Sigmoid colon (tissue), 4 donors: ENCODE data around the gene MEGF11.

ENCODE experiments used
- EP300 ChIP-seq, 4 donors: sonication (generic); formaldehyde crosslinking; IDR thresholded peaks; one replicate each; pipeline ENCODE4 v1.6.1; 2017; ENCODE audit warnings: antibody characterized with exemption in 4 of 4
- TF ChIP-seq, protein P1 (sequence below), 4 experiments: fragments of 450-650 bp in 3 of 4; fragments of 200-600 bp in 1 of 4; IDR thresholded peaks; one replicate each; pipeline ENCODE4 v1.5.1; 2016 to 2019; ENCODE audit warnings: antibody characterized with exemption in 4 of 4, mild to moderate bottlenecking in 3 of 4, moderate library complexity in 2 of 4

DNA sequence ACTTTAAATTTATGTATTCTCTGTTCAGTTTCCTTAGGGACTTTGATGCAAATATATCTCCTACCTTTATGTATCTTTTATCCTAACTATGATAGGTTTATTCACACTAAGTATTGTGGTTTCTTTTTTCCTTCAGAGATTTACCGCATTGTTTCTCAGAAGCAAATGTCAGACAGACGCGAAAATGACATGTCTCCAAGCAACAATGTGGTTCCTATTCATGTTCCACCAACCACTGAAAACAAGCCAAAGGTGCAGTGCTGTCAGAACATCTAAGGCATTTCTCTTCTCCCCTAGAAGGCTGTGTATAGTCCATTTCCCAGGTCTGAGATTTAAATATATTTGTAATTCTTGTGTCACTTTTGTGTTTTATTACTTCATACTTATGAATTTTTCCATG is 366.0 kb downstream of the MEGF11 start:
- TF ChIP-seq, protein P1, sequence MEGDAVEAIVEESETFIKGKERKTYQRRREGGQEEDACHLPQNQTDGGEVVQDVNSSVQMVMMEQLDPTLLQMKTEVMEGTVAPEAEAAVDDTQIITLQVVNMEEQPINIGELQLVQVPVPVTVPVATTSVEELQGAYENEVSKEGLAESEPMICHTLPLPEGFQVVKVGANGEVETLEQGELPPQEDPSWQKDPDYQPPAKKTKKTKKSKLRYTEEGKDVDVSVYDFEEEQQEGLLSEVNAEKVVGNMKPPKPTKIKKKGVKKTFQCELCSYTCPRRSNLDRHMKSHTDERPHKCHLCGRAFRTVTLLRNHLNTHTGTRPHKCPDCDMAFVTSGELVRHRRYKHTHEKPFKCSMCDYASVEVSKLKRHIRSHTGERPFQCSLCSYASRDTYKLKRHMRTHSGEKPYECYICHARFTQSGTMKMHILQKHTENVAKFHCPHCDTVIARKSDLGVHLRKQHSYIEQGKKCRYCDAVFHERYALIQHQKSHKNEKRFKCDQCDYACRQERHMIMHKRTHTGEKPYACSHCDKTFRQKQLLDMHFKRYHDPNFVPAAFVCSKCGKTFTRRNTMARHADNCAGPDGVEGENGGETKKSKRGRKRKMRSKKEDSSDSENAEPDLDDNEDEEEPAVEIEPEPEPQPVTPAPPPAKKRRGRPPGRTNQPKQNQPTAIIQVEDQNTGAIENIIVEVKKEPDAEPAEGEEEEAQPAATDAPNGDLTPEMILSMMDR (IDR thresholded peaks at IDR 0.05): no peak
- TF ChIP-seq EP300 (IDR thresholded peaks at IDR 0.05): no peak
